Endodermal cell (in vitro differentiated cells): ENCODE measurements around the gene DLX5. TPM values are rescaled to one million over a fixed set of nuclear protein-coding genes. Genes with fewer than 3 reads are reported as not detected.

Experiments used
- DNase-seq: peaks from one replicate; pipeline ENCODE4 v3.0.0-alpha.2; 2017
- H3K27ac ChIP-seq: 2 replicates; pipeline ENCODE4 v1.5.1; 2013; ENCODE audit warnings: mild to moderate bottlenecking, low read depth, low read length, moderate library complexity
- H3K27me3 ChIP-seq: 2 replicates; pipeline ENCODE4 v1.6.1; 2013; ENCODE audit warnings: mild to moderate bottlenecking, low read length, moderate library complexity; ENCODE audit not compliant: insufficient read depth, control insufficient read depth, poor library complexity, severe bottlenecking
- H3K36me3 ChIP-seq: 2 replicates; pipeline ENCODE4 v1.7.0; 2013; ENCODE audit warnings: mild to moderate bottlenecking, low read length, moderate library complexity; ENCODE audit not compliant: control insufficient read depth, insufficient read depth
- H3K4me1 ChIP-seq: one replicate; pipeline ENCODE4 v1.7.0; 2013; ENCODE audit warnings: low read length; ENCODE audit not compliant: control insufficient read depth, insufficient read depth
- H3K4me3 ChIP-seq: 2 replicates; pipeline ENCODE4 v1.5.1; 2013; ENCODE audit warnings: mild to moderate bottlenecking, low read length, moderate library complexity
- H3K9ac ChIP-seq: 2 replicates; pipeline ENCODE4 v1.6.1; 2013; ENCODE audit warnings: mild to moderate bottlenecking, low read length, moderate library complexity; ENCODE audit not compliant: poor library complexity, severe bottlenecking; ENCODE audit errors: extremely low read depth
- H3K9me3 ChIP-seq: 2 replicates; pipeline ENCODE4 v1.6.1; 2013; ENCODE audit warnings: mild to moderate bottlenecking, low read length, moderate library complexity; ENCODE audit not compliant: control insufficient read depth
- H3K27ac Mint-ChIP-seq: 2 replicates; pipeline ENCODE4 v1.8.0; 2020; ENCODE audit warnings: mixed read lengths
- H3K27me3 Mint-ChIP-seq: 2 replicates; pipeline ENCODE4 v1.8.0; 2021; ENCODE audit warnings: mild to moderate bottlenecking, mixed read lengths; ENCODE audit not compliant: insufficient read depth
- H3K36me3 Mint-ChIP-seq: 2 replicates; pipeline ENCODE4 v1.8.0; 2020; ENCODE audit warnings: low read depth, mixed read lengths
- H3K4me1 Mint-ChIP-seq: 2 replicates; pipeline ENCODE4 v1.8.0; 2020; ENCODE audit warnings: mixed read lengths
- H3K4me3 Mint-ChIP-seq: 2 replicates; pipeline ENCODE4 v1.8.0; 2020; ENCODE audit warnings: mild to moderate bottlenecking, moderate library complexity, mixed read lengths
- H3K9me3 Mint-ChIP-seq: 2 replicates; pipeline ENCODE4 v1.8.0; 2020; ENCODE audit warnings: mild to moderate bottlenecking, mixed read lengths
- CTCF ChIP-seq: fragments of 200-600 bp; sonication (generic); conservative IDR thresholded peaks from 2 replicates; pipeline ENCODE4 v1.5.0; 2021; ENCODE audit warnings: antibody characterized with exemption, mild to moderate bottlenecking
- WGBS, 2 experiments: methylation state at CpG; one replicate each; pipeline versions ENCODE4 v1.1.5 to v1.1.7; 2013; ENCODE audit warnings: missing lambda C conversion rate in 2 of 2, mixed read lengths in 1 of 2; ENCODE audit not compliant: insufficient coverage in 1 of 2, insufficient read length in 1 of 2; 5-methylcytosine and 5-hydroxymethylcytosine counted together
- total RNA-seq, 2 donors: library from RNA; stranded (reverse); fragmentation: NEBNext Ultra II Directional in 1 of 2; extraction: Animal tissue kit (Norgen Biotek cat#: 25700) in 1 of 2; gene quantifications; 2 replicates in 1 of 2; 3 replicates in 1 of 2; pipeline ENCODE4 v1.2.1, GENCODE V29; 2021

Gene DLX5
- total RNA-seq, 2 donors from 2014 or later = not detected

DNA sequence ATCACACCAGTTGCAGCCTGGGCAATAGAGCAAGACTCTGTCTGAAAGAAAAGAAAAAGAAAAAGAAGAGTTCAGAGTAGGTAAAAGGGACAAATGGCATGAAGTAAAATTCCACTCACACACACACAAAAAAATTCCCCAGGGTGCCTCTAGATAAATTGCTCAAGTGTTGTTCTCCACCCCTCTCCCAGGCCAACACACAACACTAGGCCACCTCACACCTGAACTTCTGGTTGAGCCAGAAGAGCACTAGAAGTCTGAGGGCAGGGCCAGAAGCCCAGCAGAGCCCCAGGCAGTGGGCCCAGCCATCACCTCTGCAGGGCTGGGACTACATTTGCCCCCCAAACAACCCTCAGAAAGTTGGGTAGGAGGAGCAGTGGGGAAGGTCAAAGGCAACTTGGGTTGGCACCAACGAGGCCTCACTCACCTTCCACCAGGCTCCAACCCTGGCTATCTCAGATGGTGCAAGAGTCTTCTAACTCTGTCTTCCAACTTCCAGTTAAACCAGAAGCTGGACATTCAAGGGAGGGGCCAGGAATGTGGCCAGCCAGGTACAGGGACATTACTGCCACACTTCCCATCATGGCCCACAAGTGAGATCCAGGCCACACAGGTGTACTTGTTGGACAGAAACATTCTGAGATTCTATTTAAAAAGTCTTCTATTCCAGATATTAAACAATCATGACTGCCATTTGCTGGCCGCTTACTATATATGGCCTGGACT is 44.9 kb downstream of the DLX5 start:
- DNase-seq = no peak
- Histone ChIP-seq H3K9ac (no peak overlapping the region), H3K36me3 (no peaks in the 10 kb centered on the region), H3K27ac (no peak overlapping the region), H3K27me3 (no peaks in the 10 kb centered on the region), H3K4me3 (no peak overlapping the region), H3K9me3 (no peaks in the 10 kb centered on the region), H3K4me1 (no peaks in the 10 kb centered on the region)
- TF ChIP-seq CTCF = no peak
- H3K4me1 Mint-ChIP-seq = no peaks in the 10 kb centered on the region
- H3K27me3 Mint-ChIP-seq = peaks cover 17% of the 10 kb centered on the region
- H3K9me3 Mint-ChIP-seq = no peaks in the 10 kb centered on the region
- H3K27ac Mint-ChIP-seq = no peak overlapping the region
- 95 to 100% methylated on average over 1 to 2 of the region's 2 CpGs for WGBS, 2 experiments
- no peak overlapping the region for H3K4me3 Mint-ChIP-seq
- H3K36me3 Mint-ChIP-seq = no peaks in the 10 kb centered on the region

- Histone ChIP-seq H3K27me3 (peaks cover 3% of the 10 kb centered on the region), H3K9ac (no peak overlapping the region), H3K36me3 (no peaks in the 10 kb centered on the region), H3K4me1 (peaks cover 2% of the 10 kb centered on the region), H3K27ac (no peak overlapping the region), H3K4me3 (no peak overlapping the region), H3K9me3 (no peaks in the 10 kb centered on the region)
- no peak for DNase-seq
- Mint-ChIP-seq H3K36me3 (no peaks in the 10 kb centered on the region), H3K4me1 (no peaks in the 10 kb centered on the region), H3K9me3 (no peaks in the 10 kb centered on the region), H3K27me3 (peaks cover 14% of the 10 kb centered on the region), H3K4me3 (no peak overlapping the region), H3K27ac (no peak overlapping the region)
- no peak for TF ChIP-seq CTCF
Observed at GRCh38 chr7:96977445-96977844, 47.2 kb downstream of the DLX5 start.

- peaks cover 15% of the 10 kb centered on the region for H3K27me3 ChIP-seq
- H3K9me3 ChIP-seq = no peaks in the 10 kb centered on the region
- no peak overlapping the region for H3K27ac ChIP-seq
- H3K4me3 Mint-ChIP-seq = no peak overlapping the region
- no peaks in the 10 kb centered on the region for H3K9me3 Mint-ChIP-seq
- no peaks in the 10 kb centered on the region for H3K36me3 ChIP-seq
- peaks cover 15% of the 10 kb centered on the region for H3K27me3 Mint-ChIP-seq
- no peak for TF ChIP-seq CTCF
- no peak overlapping the region for H3K27ac Mint-ChIP-seq
- H3K4me1 ChIP-seq = peaks cover 2% of the 10 kb centered on the region
- 75 to 100% methylated on average over 1 to 2 of the region's 2 CpGs for WGBS, 2 experiments
- no peaks in the 10 kb centered on the region for H3K4me1 Mint-ChIP-seq
- H3K36me3 Mint-ChIP-seq = no peaks in the 10 kb centered on the region
- H3K4me3 ChIP-seq = no peak overlapping the region
- no peak for DNase-seq
- no peak overlapping the region for H3K9ac ChIP-seq
Observed at GRCh38 chr7:96976106-96976505, 48.5 kb downstream of the DLX5 start.
